PC-3 (cell line): Measurements from ENCODE around the gene LRRC59.

Source experiments
- EZH2 ChIP-seq: fragments of 300-600 bp; sonication (generic); IDR thresholded peaks from one replicate; pipeline ENCODE4 v1.6.1; 2017; ENCODE audit warnings: antibody characterized with exemption, mild to moderate bottlenecking, low read length; ENCODE audit not compliant: unreplicated experiment
- TF ChIP-seq, protein P1 (sequence below): fragments of 300-600 bp; sonication (generic); conservative IDR thresholded peaks from 2 replicates; pipeline ENCODE4 v1.5.1; 2017; ENCODE audit warnings: antibody characterized with exemption, low read depth, mild to moderate bottlenecking, low read length

DNA sequence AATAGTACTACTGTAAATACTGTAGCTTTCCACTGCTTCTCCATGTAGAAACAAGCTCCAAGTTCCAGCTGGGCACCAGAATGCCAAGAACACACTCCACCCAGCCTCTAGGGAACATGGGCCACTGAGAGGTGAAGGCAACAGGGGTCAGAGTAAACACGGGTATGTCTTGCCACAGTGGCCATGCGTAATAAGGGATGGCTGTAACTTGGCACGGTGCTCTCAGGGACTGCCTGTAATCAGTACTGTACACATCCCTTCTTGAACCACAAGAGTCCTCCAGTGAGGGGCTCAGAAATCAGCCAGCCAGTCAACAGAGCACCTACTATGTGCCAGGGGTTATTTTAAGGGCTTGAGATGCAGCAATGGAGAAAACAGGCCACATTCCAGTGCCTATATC is 10.8 kb downstream of the LRRC59 start:
- TF ChIP-seq, protein P1, sequence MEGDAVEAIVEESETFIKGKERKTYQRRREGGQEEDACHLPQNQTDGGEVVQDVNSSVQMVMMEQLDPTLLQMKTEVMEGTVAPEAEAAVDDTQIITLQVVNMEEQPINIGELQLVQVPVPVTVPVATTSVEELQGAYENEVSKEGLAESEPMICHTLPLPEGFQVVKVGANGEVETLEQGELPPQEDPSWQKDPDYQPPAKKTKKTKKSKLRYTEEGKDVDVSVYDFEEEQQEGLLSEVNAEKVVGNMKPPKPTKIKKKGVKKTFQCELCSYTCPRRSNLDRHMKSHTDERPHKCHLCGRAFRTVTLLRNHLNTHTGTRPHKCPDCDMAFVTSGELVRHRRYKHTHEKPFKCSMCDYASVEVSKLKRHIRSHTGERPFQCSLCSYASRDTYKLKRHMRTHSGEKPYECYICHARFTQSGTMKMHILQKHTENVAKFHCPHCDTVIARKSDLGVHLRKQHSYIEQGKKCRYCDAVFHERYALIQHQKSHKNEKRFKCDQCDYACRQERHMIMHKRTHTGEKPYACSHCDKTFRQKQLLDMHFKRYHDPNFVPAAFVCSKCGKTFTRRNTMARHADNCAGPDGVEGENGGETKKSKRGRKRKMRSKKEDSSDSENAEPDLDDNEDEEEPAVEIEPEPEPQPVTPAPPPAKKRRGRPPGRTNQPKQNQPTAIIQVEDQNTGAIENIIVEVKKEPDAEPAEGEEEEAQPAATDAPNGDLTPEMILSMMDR, result no peak
- no peak for TF ChIP-seq EZH2
